ENCODE data around the gene MYO7A.

MYO7A gene

GRCh38 chr11:77230878-77231605 lies 103.0 kb downstream of the MYO7A start:
- Histone ChIP-seq H3K4me3 (ENCODE audit: low read length) (no peak overlapping the region), H3K9ac (ENCODE audit: low read depth, low read length) (no peak overlapping the region), H3K9me3 (ENCODE audit: insufficient read depth, low read depth, low read length) (no peaks in the 10 kb centered on the region), H3K27me3 (ENCODE audit: insufficient read depth, low read length) (no peaks in the 10 kb centered on the region), H3K4me1 (ENCODE audit: insufficient read depth, low read length) (no peaks in the 10 kb centered on the region), H3K36me3 (ENCODE audit: insufficient read depth, low read length) (no peaks in the 10 kb centered on the region), H3K27ac (ENCODE audit: low read depth, low read length) (no peak overlapping the region)
- whole genome bisulfite sequencing: 95% methylated on average over 5 of the region's 5 CpGs

- Histone ChIP-seq H3K27ac (ENCODE audit: low read depth, low read length) (no peak overlapping the region), H3K9me3 (ENCODE audit: insufficient read depth, low read depth, low read length) (no peaks in the 10 kb centered on the region), H3K4me1 (ENCODE audit: insufficient read depth, low read length) (no peaks in the 10 kb centered on the region), H3K27me3 (ENCODE audit: insufficient read depth, low read length) (no peaks in the 10 kb centered on the region), H3K36me3 (ENCODE audit: insufficient read depth, low read length) (no peaks in the 10 kb centered on the region), H3K9ac (ENCODE audit: low read depth, low read length) (no peak overlapping the region), H3K4me3 (ENCODE audit: low read length) (no peak overlapping the region)
- 95% methylated on average over 1 of the region's 1 CpG for WGBS
Observed at GRCh38 chr11:77231800-77232199, 103.8 kb downstream of the MYO7A start.

- Histone ChIP-seq H3K27me3 (ENCODE audit: insufficient read depth, low read length) (no peaks in the 10 kb centered on the region), H3K27ac (ENCODE audit: low read depth, low read length) (no peak overlapping the region), H3K4me3 (ENCODE audit: low read length) (no peak overlapping the region), H3K4me1 (ENCODE audit: insufficient read depth, low read length) (no peaks in the 10 kb centered on the region), H3K36me3 (ENCODE audit: insufficient read depth, low read length) (no peaks in the 10 kb centered on the region), H3K9me3 (ENCODE audit: insufficient read depth, low read depth, low read length) (no peaks in the 10 kb centered on the region), H3K9ac (ENCODE audit: low read depth, low read length) (no peak overlapping the region)
- WGBS: 97% methylated on average over 4 of the region's 4 CpGs
Observed at GRCh38 chr11:77232242-77232641, 104.2 kb downstream of the MYO7A start.

DNA sequence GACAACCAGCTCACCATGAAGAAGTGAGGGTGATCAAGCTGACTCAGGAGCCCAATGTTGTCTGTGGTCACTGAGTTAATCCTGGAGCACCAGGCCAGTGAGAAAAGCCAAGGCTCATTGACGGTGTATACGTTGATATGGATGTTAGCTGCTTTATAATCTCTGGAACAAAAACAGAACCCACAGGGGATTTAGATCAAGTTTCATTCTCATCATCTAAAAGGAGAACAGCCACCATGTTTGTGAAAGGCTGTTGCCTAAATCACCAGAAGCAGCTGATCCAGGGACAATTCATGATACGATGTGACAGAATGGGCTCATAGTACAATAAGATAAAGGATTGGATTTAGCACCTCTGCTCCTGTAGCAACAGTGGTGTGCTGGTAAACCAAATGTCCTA lies 105.0 kb downstream of the MYO7A start:
- Histone ChIP-seq H3K27ac (ENCODE audit: low read depth, low read length) (no peak overlapping the region), H3K36me3 (ENCODE audit: insufficient read depth, low read length) (no peaks in the 10 kb centered on the region)
- WGBS: 93% methylated on average over 3 of the region's 3 CpGs

GRCh38 chr11:77236901-77237300 lies 108.9 kb downstream of the MYO7A start:
- no peak overlapping the region for H3K4me3 ChIP-seq (ENCODE audit: low read length)
- H3K4me1 ChIP-seq (ENCODE audit: insufficient read depth, low read length): no peaks in the 10 kb centered on the region
- no peak overlapping the region for H3K27ac ChIP-seq (ENCODE audit: low read depth, low read length)
- no peak overlapping the region for H3K9ac ChIP-seq (ENCODE audit: low read depth, low read length)
- no peaks in the 10 kb centered on the region for H3K27me3 ChIP-seq (ENCODE audit: insufficient read depth, low read length)
- no peaks in the 10 kb centered on the region for H3K9me3 ChIP-seq (ENCODE audit: insufficient read depth, low read depth, low read length)
- no peaks in the 10 kb centered on the region for H3K36me3 ChIP-seq (ENCODE audit: insufficient read depth, low read length)

More for the DNA sequence above, 105.0 kb downstream of the MYO7A start:
- Histone ChIP-seq H3K27me3 (ENCODE audit: insufficient read depth, low read length) (no peaks in the 10 kb centered on the region), H3K4me3 (ENCODE audit: low read length) (no peak overlapping the region), H3K9me3 (ENCODE audit: insufficient read depth, low read depth, low read length) (no peaks in the 10 kb centered on the region), H3K9ac (ENCODE audit: low read depth, low read length) (no peak overlapping the region), H3K4me1 (ENCODE audit: insufficient read depth, low read length) (no peaks in the 10 kb centered on the region)

DNA sequence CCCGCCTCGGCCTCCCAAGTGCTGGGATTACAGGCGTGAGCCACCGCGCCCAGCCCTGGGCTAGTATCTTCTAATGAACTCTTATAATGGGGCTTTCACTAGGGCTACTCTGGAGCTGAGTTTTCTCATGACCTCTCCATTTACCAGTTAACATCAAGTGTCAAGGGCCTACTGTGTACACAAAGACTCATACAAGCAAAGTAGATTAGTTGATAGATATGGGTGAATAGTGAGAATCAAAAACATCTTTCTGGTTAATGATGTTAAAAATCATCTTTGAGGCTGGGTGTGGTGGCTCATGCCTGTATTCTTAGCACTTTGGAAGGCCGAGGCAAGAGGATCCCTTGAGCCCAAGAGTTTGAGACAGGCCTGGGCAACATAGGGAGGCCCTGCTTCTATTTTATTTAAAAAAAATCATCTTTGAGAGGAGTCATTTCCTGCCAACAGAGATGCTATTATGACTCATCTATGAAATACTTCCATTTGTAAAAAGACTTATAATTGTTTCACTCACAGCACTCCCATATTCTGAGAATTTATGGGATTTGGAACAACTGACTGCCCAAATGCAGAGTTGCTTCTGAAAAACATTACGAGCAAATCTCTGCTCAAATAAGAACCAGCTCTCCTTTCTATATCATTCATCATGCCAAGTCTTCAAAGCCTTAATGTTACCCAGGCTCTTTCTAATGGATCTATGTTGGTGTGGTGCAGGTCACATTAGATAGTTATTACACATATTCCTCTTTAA lies 116.4 kb downstream of the MYO7A start:
- WGBS: 95% methylated on average over 7 of the region's 7 CpGs
- Histone ChIP-seq H3K9ac (ENCODE audit: low read depth, low read length) (no peak overlapping the region), H3K27me3 (ENCODE audit: insufficient read depth, low read length) (no peaks in the 10 kb centered on the region), H3K4me3 (ENCODE audit: low read length) (no peak overlapping the region), H3K27ac (ENCODE audit: low read depth, low read length) (no peak overlapping the region), H3K36me3 (ENCODE audit: insufficient read depth, low read length) (no peaks in the 10 kb centered on the region), H3K9me3 (ENCODE audit: insufficient read depth, low read depth, low read length) (no peaks in the 10 kb centered on the region), H3K4me1 (ENCODE audit: insufficient read depth, low read length) (no peaks in the 10 kb centered on the region)

GRCh38 chr11:77249427-77249826 lies 121.4 kb downstream of the MYO7A start:
- no peaks in the 10 kb centered on the region for H3K9me3 ChIP-seq (ENCODE audit: insufficient read depth, low read depth, low read length)
- WGBS: 92% methylated on average over 2 of the region's 3 CpGs

DNA sequence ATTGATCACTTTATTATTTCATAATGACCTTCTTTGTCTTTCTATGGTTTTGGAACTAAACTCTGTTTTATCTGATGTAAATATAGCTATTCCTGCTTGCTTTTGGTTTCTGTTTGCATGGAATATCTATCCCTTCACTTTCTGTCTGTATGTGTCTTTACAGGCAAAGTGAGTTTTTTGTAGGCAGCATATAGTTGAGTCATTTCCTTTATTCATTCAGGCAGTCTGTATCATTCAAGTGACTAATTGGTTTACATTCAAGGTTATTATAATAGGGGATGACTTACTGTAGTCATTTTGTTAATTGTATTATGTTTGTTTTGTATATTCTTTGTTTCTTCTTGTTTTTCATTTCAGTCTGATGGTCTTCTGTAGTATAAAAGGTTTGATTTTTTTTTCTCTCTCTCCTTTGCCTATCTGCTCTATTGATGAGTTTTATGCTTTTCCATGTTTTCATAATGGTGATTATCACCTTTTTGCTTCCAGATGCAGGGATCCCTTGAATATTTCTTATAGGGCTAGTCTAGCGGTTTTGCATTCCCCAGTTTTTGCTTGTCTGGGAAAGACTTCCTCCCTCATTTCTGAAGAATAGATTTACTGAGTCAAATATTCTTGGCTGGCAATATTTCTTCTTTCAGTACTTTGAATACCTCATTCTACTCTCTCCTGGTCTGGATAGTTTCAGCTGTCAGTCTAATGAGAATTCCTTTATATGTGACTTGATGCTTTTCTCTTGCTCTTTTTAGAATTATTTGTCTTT lies 123.0 kb downstream of the MYO7A start:
- no peaks in the 10 kb centered on the region for H3K9me3 ChIP-seq (ENCODE audit: insufficient read depth, low read depth, low read length)
- H3K36me3 ChIP-seq (ENCODE audit: insufficient read depth, low read length): no peaks in the 10 kb centered on the region
- no peak overlapping the region for H3K9ac ChIP-seq (ENCODE audit: low read depth, low read length)
- no peak overlapping the region for H3K4me3 ChIP-seq (ENCODE audit: low read length)
- 90% methylated on average over 1 of the region's 1 CpG for WGBS
- no peaks in the 10 kb centered on the region for H3K4me1 ChIP-seq (ENCODE audit: insufficient read depth, low read length)
- no peaks in the 10 kb centered on the region for H3K27me3 ChIP-seq (ENCODE audit: insufficient read depth, low read length)
- no peak overlapping the region for H3K27ac ChIP-seq (ENCODE audit: low read depth, low read length)

More at GRCh38 chr11:77249427-77249826, 121.4 kb downstream of the MYO7A start:
- H3K9ac ChIP-seq (ENCODE audit: low read depth, low read length): no peak overlapping the region
- no peaks in the 10 kb centered on the region for H3K36me3 ChIP-seq (ENCODE audit: insufficient read depth, low read length)
- no peaks in the 10 kb centered on the region for H3K4me1 ChIP-seq (ENCODE audit: insufficient read depth, low read length)
- H3K27me3 ChIP-seq (ENCODE audit: insufficient read depth, low read length): no peaks in the 10 kb centered on the region
- H3K4me3 ChIP-seq (ENCODE audit: low read length): no peak overlapping the region
- H3K27ac ChIP-seq (ENCODE audit: low read depth, low read length): no peak overlapping the region

DNA sequence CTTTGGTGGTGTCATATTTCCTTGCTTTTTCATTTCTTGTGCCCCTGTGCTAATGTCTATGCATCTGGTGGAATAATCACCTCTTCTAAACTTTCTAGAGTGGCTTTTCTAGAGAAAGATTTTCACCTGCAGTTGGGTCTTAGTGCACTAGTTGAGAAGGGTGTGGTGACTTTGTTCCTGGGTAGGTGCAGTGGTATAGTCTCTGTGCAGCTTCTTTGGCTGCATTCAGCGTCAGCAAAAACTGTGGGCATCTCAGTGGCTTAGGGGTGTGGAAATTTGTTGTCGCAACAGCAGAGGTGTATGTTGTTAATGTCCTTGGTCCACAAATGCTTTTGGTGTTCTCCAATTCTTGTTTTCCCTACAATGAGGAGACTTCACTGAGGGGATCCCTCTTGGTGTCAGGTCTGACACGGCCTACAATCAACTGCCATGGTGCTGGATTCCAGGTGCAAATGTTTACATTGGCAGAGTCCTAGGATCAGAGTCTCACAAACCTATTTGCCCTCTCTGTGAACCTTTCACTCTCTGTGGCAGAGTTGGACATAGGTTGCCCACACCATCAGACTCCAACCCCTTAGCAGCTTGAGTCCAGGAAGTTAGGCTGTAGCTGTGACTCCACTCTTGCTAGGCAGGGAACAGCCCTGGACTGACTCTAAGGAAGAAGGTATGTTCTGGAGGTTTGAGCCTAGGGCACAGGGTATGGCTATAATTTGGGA lies 124.7 kb downstream of the MYO7A start:
- Histone ChIP-seq H3K4me3 (ENCODE audit: low read length) (no peak overlapping the region), H3K4me1 (ENCODE audit: insufficient read depth, low read length) (no peaks in the 10 kb centered on the region), H3K27ac (ENCODE audit: low read depth, low read length) (no peak overlapping the region), H3K36me3 (ENCODE audit: insufficient read depth, low read length) (no peaks in the 10 kb centered on the region), H3K27me3 (ENCODE audit: insufficient read depth, low read length) (no peaks in the 10 kb centered on the region), H3K9me3 (ENCODE audit: insufficient read depth, low read depth, low read length) (no peaks in the 10 kb centered on the region), H3K9ac (ENCODE audit: low read depth, low read length) (no peak overlapping the region)
- WGBS: 94% methylated on average over 3 of the region's 3 CpGs

- H3K9ac ChIP-seq (ENCODE audit: low read depth, low read length): no peak overlapping the region
- no peaks in the 10 kb centered on the region for H3K4me1 ChIP-seq (ENCODE audit: insufficient read depth, low read length)
- 92% methylated on average over 1 of the region's 1 CpG for WGBS
- no peaks in the 10 kb centered on the region for H3K9me3 ChIP-seq (ENCODE audit: insufficient read depth, low read depth, low read length)
- H3K4me3 ChIP-seq (ENCODE audit: low read length): no peak overlapping the region
- H3K36me3 ChIP-seq (ENCODE audit: insufficient read depth, low read length): no peaks in the 10 kb centered on the region
- H3K27ac ChIP-seq (ENCODE audit: low read depth, low read length): no peak overlapping the region
- no peaks in the 10 kb centered on the region for H3K27me3 ChIP-seq (ENCODE audit: insufficient read depth, low read length)
Observed at GRCh38 chr11:77253690-77254089, 125.6 kb downstream of the MYO7A start.

GRCh38 chr11:77259641-77260040 lies 131.6 kb downstream of the MYO7A start:
- no peak overlapping the region for H3K27ac ChIP-seq (ENCODE audit: low read depth, low read length)

More at GRCh38 chr11:77259641-77260040, 131.6 kb downstream of the MYO7A start:
- Histone ChIP-seq H3K4me1 (ENCODE audit: insufficient read depth, low read length) (no peaks in the 10 kb centered on the region), H3K27me3 (ENCODE audit: insufficient read depth, low read length) (no peaks in the 10 kb centered on the region), H3K9me3 (ENCODE audit: insufficient read depth, low read depth, low read length) (peaks cover 2% of the 10 kb centered on the region; the same call in 1 of the 2 replicates), H3K4me3 (ENCODE audit: low read length) (no peak overlapping the region), H3K9ac (ENCODE audit: low read depth, low read length) (no peak overlapping the region), H3K36me3 (ENCODE audit: insufficient read depth, low read length) (no peaks in the 10 kb centered on the region)
- WGBS: 98% methylated on average over 2 of the region's 2 CpGs

Measured in HUES64 (cell line).